ENCODE data around the gene VARS2.

The VARS2 gene

DNA sequence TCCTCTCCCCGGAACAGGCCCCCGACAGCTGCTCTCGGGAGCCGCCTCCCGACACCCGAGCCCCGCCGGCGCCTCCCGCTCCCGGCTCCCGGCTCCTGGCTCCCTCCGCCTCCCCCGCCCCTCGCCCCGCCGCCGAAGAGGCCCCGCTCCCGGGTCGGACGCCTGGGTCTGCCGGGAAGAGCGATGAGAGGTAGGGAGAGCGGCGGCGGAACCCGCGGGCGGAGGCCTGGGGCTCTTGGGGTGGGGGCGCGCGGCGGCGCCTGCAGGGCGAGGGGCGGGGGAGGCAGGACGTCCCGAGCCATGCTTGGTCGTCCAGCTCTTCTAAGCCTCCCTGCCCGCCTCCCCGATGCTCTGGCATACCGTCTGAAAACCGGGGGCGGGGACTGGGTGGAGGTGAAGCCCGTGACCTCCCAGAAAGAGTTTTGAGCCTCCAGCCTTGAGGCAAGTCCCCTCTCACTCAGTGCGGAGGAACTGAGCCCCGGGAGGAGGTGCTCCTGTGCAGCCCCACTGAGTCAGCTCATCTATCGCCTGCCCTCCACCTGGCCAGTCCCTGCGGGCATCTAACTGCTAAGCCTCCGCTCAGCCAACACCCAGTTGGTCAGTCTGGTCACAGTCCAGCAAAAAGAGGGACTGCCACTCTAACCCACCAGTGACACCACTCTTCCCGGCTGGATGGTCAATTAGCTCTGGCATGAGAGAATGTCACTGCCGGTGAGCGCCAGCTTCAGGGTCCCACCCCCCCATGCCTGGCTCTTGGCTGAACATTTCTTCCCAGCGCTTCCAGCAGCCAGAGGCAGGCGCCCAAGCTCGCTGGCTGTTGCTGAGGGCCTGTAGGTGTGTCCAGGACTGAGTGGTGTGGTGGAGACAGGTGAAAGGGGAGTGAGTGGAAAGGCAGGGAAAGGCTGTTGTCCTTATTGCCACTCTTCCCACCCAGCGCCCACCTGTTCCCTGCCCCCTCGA lies 29.2 kb upstream of the VARS2 start:
- DNase-seq (ENCODE audit: low spot score): peak; percentile 68

DNA sequence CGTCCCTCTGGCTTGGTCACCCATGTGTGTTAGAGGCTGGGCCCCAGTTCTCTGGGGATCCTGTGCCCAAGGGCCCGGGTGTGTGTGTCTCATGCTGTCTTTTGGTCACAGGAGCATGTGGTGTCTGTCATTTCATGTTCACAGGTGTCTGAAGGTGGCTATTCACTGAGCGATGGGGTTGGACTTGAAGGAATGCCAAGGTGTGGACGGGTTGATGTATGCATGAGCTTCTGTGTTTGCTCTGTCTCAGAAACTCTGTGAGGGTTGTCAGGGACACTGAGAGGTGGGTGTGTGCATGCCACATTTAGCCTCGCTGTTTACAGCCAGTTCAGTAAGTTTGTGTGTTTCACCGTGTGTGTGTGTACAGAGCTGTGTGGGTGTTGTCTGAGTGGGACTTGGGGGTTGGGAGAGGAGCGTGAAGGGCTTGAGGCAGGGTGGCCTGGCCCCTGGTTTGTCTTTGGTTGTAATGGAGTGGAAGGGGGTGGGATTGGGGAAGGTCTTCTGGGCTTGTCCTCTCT lies 28.5 kb upstream of the VARS2 start:
- peak; percentile 12 for DNase-seq (ENCODE audit: low spot score)

DNA sequence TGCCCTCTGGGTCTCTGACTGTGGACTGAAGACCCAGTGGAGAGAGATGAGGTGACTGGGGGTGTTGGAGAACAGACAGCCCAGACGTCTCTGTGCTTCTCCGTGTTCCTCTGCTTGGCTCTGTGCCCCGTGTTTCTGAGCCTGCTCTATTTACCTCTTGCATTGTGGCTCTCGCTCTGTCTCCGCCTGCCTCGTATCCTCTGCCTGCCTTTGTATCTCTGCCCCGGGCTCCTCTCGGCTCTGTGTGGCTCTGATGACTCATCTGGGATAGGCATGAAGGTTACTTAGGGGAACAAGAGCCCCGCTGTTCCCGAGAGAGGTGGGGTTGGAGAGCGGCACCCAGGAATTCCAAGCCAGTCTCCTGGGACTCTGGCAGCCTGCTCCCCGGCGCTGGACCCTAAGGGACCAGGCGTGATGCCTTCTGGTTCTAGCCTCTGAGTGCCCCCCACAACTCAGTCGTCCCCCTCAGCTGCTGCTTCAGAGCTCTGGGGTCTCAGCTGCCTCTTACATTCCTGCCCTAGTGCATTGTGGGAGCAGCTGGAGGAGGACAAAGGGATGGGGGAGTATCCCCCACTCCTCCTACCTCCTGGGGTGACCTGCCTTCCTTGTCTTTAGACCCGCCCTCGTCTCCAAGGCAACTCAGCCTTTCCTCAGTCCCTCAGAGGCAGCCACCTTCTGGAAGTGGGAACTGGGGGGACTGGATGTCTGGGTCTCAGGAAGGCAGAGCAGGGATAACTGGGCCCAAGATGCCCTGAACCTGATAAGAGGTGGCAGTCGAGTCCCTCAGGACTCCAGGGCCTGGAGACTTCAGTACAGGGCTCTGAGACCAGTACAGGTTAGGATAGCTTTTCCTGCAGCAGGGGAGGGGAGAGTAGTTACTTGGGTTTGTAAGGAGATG lies 27.8 kb upstream of the VARS2 start:
- DNase-seq (ENCODE audit: low spot score): no peak

DNA sequence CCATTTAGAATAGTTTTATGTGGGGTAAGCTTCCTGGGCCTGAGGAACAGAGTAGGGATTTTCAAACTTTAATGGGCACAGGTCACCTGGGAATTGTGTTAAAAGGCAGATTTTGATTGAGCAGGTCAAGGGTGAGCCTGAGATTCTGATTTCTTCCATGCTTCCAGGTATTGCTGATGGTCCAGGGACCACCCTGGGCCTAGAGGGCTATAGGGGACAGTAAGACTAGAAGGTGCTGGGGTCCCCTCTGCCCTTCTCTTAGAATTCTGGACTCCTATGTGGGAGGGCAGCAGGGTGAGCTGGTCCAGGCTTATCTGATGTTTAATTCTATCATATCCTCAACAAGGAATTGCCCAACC lies 27.2 kb upstream of the VARS2 start:
- DNase-seq (ENCODE audit: low spot score): no peak

DNA sequence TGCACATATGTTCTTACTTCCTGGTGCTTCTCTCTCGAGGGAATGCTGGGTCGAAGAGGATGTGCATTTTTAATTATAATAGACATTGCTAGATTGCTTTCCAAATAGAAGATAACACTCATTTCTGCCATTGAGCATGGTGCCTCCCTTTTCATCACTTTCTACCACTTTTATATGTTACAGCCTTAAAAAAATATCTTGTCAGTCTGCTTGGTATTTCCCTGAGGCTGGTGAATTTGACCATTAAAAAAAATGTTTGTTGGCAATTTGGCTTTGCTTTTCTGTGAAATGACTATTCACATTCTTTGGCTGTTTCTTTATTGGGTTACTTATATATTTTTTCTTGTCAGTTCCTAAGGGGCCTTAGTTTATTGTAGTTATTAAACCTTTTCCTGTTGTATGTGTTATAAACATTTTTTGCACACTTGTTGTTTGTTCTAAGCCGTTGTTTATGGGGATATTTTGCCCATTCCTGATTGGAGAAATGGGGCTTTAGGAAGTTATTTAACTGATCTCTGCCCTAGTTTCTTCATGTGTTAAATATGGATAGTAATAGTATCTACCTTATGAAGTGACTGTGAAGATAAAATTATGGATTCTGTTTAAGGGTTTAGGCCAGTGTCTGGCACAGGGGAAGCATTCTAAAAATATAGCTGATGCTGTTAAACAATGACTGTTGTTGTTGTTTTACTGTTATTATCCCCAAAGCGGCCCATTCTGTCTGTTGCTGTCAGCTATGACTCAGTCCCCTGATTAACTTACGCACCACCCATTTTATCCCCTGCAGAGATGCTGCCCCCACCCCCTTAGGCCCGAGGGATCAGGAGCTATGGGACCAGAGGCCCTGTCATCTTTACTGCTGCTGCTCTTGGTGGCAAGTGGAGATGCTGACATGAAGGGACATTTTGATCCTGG lies 25.9 kb upstream of the VARS2 start:
- DNase-seq (ENCODE audit: low spot score): no peak

- DNase-seq (ENCODE audit: low spot score): no peak
Measured at GRCh38 chr6:30888816-30889495, 25.1 kb upstream of the VARS2 start.

DNA sequence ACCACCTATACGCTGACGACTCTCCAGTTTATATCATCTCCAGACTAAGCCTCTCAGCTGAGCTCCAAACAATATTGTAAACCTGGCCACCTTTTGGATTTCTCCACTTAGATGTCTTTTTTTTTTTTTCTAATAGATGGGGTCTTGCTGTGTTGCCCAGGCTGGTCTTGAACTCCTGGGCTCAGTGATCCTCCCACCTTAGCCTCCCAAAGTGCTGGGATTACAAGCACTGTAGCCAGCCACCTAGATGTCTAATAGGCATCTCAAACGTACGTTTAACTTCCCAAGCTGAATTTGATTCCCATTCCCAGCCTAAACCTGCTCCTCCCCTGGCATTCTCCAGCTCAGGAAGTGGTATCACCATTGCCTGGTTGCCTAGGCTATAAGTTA lies 24.5 kb upstream of the VARS2 start:
- no peak for DNase-seq (ENCODE audit: low spot score)

GRCh38 chr6:30889921-30890645 lies 24.0 kb upstream of the VARS2 start:
- no peak for DNase-seq (ENCODE audit: low spot score)

- no peak for DNase-seq (ENCODE audit: low spot score)
Measured at GRCh38 chr6:30890646-30891449, 23.2 kb upstream of the VARS2 start.

DNA sequence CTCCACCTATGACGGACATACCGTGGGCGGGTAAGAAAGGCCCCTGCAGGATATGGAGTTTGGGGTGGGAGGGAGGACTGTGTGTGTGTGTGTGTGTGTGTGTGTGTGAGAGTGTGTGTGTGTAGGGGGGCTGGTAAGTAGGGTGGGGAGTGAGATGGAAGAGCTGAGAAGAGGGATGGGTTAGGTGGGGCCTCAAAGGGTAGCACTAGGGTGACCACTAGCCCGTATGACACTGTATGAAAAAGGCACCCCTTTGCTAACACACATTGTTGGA lies 22.7 kb upstream of the VARS2 start:
- no peak for DNase-seq (ENCODE audit: low spot score)

GRCh38 chr6:30891816-30892538 lies 22.1 kb upstream of the VARS2 start:
- no peak for DNase-seq (ENCODE audit: low spot score)

DNA sequence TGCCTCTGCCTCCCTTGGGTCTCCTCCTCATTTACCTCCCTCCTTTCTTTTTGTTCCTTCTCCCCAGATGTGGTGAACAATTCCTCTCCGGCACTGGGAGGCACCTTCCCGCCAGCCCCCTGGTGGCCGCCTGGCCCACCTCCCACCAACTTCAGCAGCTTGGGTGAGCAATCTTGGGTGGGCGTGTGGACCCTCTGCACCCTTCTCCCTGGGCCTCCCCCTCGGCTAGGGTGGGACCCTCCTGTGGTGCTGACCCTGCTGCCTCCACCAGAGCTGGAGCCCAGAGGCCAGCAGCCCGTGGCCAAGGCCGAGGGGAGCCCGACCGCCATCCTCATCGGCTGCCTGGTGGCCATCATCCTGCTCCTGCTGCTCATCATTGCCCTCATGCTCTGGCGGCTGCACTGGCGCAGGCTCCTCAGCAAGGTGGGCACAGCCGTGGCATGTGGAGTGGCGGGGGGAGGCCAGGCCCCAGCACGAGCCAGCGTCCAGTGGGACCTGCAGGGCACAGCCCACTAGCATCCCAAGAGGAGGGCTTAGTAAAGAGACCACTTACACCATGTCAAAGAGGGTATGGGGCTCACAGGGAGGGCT lies 20.9 kb upstream of the VARS2 start:
- no peak for DNase-seq (ENCODE audit: low spot score)

DNA sequence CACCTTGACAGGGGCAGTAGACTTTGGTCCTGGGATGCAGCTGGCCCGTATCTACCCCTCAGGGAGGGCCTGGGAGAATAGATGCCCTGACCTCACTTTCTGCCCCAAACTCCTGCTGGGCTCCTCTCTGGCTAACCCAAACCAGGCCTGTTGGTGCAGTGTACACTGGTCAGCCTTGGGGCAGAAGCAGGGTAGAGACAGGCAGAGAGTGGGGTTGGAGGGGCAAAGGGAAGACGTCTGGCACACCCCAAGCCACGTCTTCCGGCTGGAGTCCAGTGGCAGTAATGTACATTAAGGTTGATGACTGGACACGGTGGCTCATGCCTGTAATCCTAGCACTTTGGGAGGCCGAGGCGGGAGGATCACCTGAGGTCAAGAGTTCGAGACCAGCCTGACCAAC lies 20.4 kb upstream of the VARS2 start:
- no peak for DNase-seq (ENCODE audit: low spot score)

DNA sequence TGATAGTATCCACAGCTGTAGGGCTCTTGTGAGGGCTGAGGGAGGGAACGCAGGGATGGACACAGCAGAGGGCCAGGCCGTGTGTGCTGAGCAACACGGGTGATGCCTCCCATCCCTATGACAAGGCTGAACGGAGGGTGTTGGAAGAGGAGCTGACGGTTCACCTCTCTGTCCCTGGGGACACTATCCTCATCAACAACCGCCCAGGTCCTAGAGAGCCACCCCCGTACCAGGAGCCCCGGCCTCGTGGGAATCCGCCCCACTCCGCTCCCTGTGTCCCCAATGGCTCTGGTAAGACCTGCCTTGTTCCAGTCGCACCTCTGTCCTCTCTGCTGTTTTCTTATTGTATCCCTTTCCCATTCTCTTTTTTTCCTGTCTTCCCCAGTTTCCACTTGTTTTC lies 19.7 kb upstream of the VARS2 start:
- no peak for DNase-seq (ENCODE audit: low spot score)

- DNase-seq (ENCODE audit: low spot score): no peak
Measured at GRCh38 chr6:30894935-30895334, 19.1 kb upstream of the VARS2 start.

DNA sequence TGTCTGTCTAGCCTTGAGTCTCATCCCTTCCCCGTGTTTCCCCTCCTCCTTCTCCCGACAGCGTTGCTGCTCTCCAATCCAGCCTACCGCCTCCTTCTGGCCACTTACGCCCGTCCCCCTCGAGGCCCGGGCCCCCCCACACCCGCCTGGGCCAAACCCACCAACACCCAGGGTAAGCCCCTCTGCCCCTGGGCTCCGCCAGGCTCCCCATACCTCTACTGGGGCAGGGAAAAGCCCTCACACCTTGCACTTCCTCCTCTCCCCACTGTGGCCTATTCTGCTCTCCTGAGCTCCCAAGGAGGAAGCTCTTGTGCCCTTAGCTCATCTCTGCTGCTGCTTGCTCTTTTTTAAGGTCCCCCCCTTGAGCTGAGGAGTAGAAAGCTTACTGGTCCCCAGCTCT lies 18.7 kb upstream of the VARS2 start:
- DNase-seq (ENCODE audit: low spot score): no peak

DNA sequence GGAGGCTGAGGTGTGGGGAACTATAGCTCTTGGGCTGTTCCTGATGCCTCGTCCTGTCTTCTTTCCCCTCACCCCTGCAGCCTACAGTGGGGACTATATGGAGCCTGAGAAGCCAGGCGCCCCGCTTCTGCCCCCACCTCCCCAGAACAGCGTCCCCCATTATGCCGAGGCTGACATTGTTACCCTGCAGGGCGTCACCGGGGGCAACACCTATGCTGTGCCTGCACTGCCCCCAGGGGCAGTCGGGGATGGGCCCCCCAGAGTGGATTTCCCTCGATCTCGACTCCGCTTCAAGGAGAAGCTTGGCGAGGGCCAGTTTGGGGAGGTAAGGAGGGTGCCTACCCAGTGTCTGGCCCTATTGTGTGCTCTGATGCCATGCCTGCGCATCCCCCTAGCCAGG lies 17.5 kb upstream of the VARS2 start:
- no peak for DNase-seq (ENCODE audit: low spot score)

GRCh38 chr6:30897882-30898281 lies 16.2 kb upstream of the VARS2 start:
- DNase-seq (ENCODE audit: low spot score): no peak

All from germinal center (tissue), 1 donor.